PC-3 (cell line): ENCODE data around the gene TESK1. TPM values are rescaled to one million over a fixed set of nuclear protein-coding genes. Genes with fewer than 3 reads are reported as not detected.

Source experiments
- ATAC-seq: fragments of 200-7000 bp; cut with Tn5 transposase; 2 replicates; pipeline ENCODE4 v1.9.1; 2020; ENCODE audit warnings: mild to moderate bottlenecking, moderate library complexity
- BruUV-seq: library from RNA; stranded (reverse); fragments of 400-500 nt; replicated peaks from 2 replicates; lab custom pipeline; 2021; lab: Mats Ljungman, UMichigan
- CTCF ChIA-PET: fragments of 300-600 bp; sonication (Branson Sonifier 250); formaldehyde crosslinking; loops from one replicate; lab custom pipeline; 2022; ENCODE audit warnings: antibody characterized with exemption; lab: Charles Lee
- POLR2A ChIA-PET: fragments of 300-600 bp; sonication (Branson Sonifier 250); formaldehyde crosslinking; loops from one replicate; lab custom pipeline; 2022; ENCODE audit warnings: antibody characterized with exemption; ENCODE audit not compliant: unreplicated experiment; lab: Charles Lee
- DNase-seq: peaks from one replicate; pipeline ENCODE4 v3.0.0-alpha.2; 2015
- H2AFZ ChIP-seq: fragments of 300-600 bp; sonication (generic); 2 replicates; pipeline ENCODE4 v1.6.0; 2016; ENCODE audit warnings: antibody characterized with exemption, low read length
- H3F3A ChIP-seq: fragments of 300-600 bp; sonication (generic); one replicate; pipeline ENCODE4 v1.6.0; 2017; ENCODE audit warnings: antibody characterized with exemption, low read length, control low read depth, mild to moderate bottlenecking; ENCODE audit not compliant: unreplicated experiment
- H3K27ac ChIP-seq: fragments of 300-600 bp; sonication (generic); 2 replicates; pipeline ENCODE4 v1.5.1; 2016; ENCODE audit warnings: mild to moderate bottlenecking, low read length
- H3K27me3 ChIP-seq: fragments of 300-600 bp; sonication (generic); 2 replicates; pipeline ENCODE4 v1.6.1; 2016; ENCODE audit warnings: low read length, mixed read lengths
- H3K36me3 ChIP-seq: fragments of 300-600 bp; sonication (generic); 2 replicates; pipeline ENCODE4 v1.6.1; 2016; ENCODE audit warnings: low read depth, mixed run types, low read length, mixed read lengths
- H3K4me1 ChIP-seq: fragments of 300-600 bp; sonication (generic); 2 replicates; pipeline ENCODE4 v1.5.1; 2016; ENCODE audit warnings: low read length; ENCODE audit not compliant: insufficient read depth
- H3K4me2 ChIP-seq: fragments of 300-600 bp; sonication (generic); 2 replicates; pipeline ENCODE4 v1.6.0; 2016; ENCODE audit warnings: low read length
- H3K4me3 ChIP-seq: fragments of 300-600 bp; sonication (generic); 2 replicates; pipeline ENCODE4 v1.5.1; 2016; ENCODE audit warnings: mild to moderate bottlenecking, low read length, mixed read lengths
- H3K79me2 ChIP-seq: fragments of 300-600 bp; sonication (generic); 2 replicates; pipeline ENCODE4 v1.6.1; 2017; ENCODE audit warnings: low read length, mixed read lengths
- H3K9ac ChIP-seq: fragments of 300-600 bp; sonication (generic); 2 replicates; pipeline ENCODE4 v1.6.0; 2016; ENCODE audit warnings: mild to moderate bottlenecking, low read length
- H3K9me2 ChIP-seq: fragments of 300-600 bp; sonication (generic); replicated peaks from 2 replicates; pipeline ENCODE4 v1.6.1; 2016; ENCODE audit warnings: mixed run types, low read length, mixed read lengths
- H3K9me3 ChIP-seq: fragments of 300-600 bp; sonication (generic); 2 replicates; pipeline ENCODE4 v1.6.1; 2016; ENCODE audit warnings: low read length, mixed read lengths
- H4K20me1 ChIP-seq: fragments of 300-600 bp; sonication (generic); 2 replicates; pipeline ENCODE4 v1.6.1; 2016; ENCODE audit warnings: low read length, mixed read lengths
- CTCF ChIP-seq: fragments of 300-600 bp; sonication (generic); conservative IDR thresholded peaks from 2 replicates; pipeline ENCODE4 v1.5.1; 2017; ENCODE audit warnings: antibody characterized with exemption, low read depth, mild to moderate bottlenecking, low read length
- EZH2 ChIP-seq: fragments of 300-600 bp; sonication (generic); IDR thresholded peaks from one replicate; pipeline ENCODE4 v1.6.1; 2017; ENCODE audit warnings: antibody characterized with exemption, mild to moderate bottlenecking, low read length; ENCODE audit not compliant: unreplicated experiment
- EZH2phosphoT487 ChIP-seq: fragments of 300-600 bp; sonication (generic); IDR thresholded peaks from 2 replicates; pipeline ENCODE4 v1.6.1; 2018; ENCODE audit warnings: mild to moderate bottlenecking, antibody characterized with exemption, low read length, borderline replicate concordance
- intact Hi-C: fragments of 100-400 bp; cut with micrococcal nuclease; formaldehyde crosslinking; loops from 2 replicates; pipeline ENCODE4 v1.9.0; 2023
- total RNA-seq: library from RNA; depleted of rRNA; stranded (reverse); fragments of >200 nt; gene quantifications from 2 replicates; pipeline ENCODE4 v1.2.3, GENCODE V29; 2014

The TESK1 gene
- total RNA-seq, 1 experiment from 2014 or later = 11.2 TPM

GRCh38 chr9:35559792-35560530, 45.1 kb upstream of the TESK1 start:
- TF ChIP-seq EZH2phosphoT487 (no peak), CTCF (no peak), EZH2 (no peak)
- Histone ChIP-seq H2AFZ (no peak overlapping the region), H3K79me2 (no peaks in the 10 kb centered on the region), H3K9me2 (no peaks in the 10 kb centered on the region), H4K20me1 (no peaks in the 10 kb centered on the region), H3K27ac (no peak overlapping the region), H3K9me3 (no peaks in the 10 kb centered on the region), H3K4me3 (no peak overlapping the region), H3K4me1 (no peaks in the 10 kb centered on the region), H3F3A (no peaks in the 10 kb centered on the region), H3K4me2 (no peak overlapping the region), H3K27me3 (no peaks in the 10 kb centered on the region), H3K36me3 (no peaks in the 10 kb centered on the region), H3K9ac (no peak overlapping the region)
- no TSS peak for BruUV-seq
- POLR2A ChIA-PET = no interaction called here
- CTCF ChIA-PET = interaction anchor here (0.5 kb wide), 1 partner anchor 396 kb away, joined by 11 read pairs; no protein-coding TSS in a partner anchor
- intact Hi-C loops = no loop called here
- ATAC-seq (no peak), DNase-seq (no peak)

- Histone ChIP-seq H3K79me2 (no peaks in the 10 kb centered on the region), H3K27ac (no peak overlapping the region), H4K20me1 (no peaks in the 10 kb centered on the region), H3K27me3 (no peaks in the 10 kb centered on the region), H3F3A (no peaks in the 10 kb centered on the region), H3K9me2 (no peaks in the 10 kb centered on the region), H3K4me2 (no peak overlapping the region), H3K4me1 (no peaks in the 10 kb centered on the region), H3K9ac (no peak overlapping the region), H3K36me3 (no peaks in the 10 kb centered on the region), H3K4me3 (no peak overlapping the region), H2AFZ (no peak overlapping the region), H3K9me3 (no peaks in the 10 kb centered on the region)
- DNase-seq = no peak
- no peak for ATAC-seq
- CTCF ChIA-PET = no interaction called here
- BruUV-seq = no TSS peak
- TF ChIP-seq EZH2 (no peak), CTCF (no peak), EZH2phosphoT487 (no peak)
- POLR2A ChIA-PET = no interaction called here
- intact Hi-C loops = no loop called here
Measured at GRCh38 chr9:35560625-35561337, 44.3 kb upstream of the TESK1 start.
